ENCODE measurements around the gene ERH. TPM values are rescaled to one million over a fixed set of nuclear protein-coding genes. Genes with fewer than 3 reads are reported as not detected.
"Not testable (repeated sequence)": the region's sequence is repeated elsewhere in the genome, so short reads cannot be mapped to it uniquely, and the experiment has no call there.

The ERH gene
- 125 and 126 TPM in 2 replicates for total RNA-seq (2014; rRNA removed; shearing (Covaris generic))

DNA sequence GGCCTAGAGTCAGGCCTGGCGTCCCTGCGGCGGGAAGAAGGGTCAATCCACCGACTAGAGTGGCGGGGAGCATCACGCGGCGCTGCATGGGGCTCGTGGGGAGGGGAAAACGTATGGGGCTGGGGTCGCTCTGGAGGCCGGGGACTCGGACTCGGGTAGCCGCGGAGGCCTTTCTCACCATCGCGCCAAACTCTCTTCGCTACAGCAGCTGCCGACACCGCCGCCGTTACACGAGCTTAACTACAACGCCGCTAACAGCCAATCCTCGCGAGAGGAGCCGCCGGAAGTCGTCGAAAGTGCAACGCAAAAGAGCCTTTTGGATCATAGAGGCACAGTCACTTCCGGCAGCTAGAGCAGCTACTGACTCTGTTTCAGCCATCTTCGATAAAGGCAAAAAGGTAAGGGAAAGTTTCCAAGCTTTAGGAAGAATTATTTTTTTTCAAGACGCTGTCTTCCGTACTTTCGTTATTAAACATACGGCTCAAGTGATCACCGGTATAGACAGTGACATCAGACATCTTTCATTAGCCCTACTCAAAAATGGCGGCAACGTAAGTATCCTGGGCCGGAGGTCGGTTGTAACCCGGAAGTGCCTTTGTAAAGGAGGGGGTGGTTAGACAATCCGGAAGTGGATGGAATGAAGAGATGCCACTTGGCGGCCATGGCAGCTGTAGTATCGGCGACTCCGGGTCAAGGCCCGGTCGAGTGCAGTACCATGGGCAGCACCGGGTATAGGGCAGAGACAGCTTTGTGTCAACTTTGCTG is at the start of gene ERH, which contains the start of gene SLC39A9:
Gene ERH (minus strand): TSS at position 247 of the 765 bp plus-strand sequence. CDS start 66 bp downstream, at position 181.
Gene SLC39A9 (plus strand): TSS at position 640 of the 765 bp plus-strand sequence. CDS start 678 bp downstream, outside the sequence.
- peak; percentile 95 for DNase-seq (ENCODE audit: low read depth)

DNA sequence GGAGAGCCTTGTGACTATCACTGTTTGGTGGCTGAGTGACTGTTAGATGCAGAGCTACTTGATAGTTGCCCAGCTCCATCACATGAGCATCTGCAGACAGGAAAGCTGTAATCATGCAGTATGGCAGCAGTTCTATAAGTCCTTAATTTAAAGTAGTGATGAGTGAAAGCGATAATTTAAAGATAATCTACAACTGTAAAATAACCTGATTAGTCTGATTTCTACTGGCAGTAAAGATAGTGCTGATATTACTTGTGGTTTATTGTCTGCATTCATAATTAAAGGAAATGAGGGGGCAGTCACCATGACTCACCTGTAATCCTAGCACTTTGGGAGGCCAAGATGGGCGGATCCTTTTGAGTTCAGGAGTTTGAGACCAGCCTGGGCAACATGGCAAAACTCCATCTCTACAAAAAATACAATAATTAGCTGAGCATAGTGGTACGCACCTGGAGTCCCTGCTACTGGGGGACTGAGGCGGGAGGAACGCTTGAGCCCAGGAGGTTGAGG is 45.3 kb upstream of the ERH start:
- DNase-seq (ENCODE audit: low read depth): no peak

DNA sequence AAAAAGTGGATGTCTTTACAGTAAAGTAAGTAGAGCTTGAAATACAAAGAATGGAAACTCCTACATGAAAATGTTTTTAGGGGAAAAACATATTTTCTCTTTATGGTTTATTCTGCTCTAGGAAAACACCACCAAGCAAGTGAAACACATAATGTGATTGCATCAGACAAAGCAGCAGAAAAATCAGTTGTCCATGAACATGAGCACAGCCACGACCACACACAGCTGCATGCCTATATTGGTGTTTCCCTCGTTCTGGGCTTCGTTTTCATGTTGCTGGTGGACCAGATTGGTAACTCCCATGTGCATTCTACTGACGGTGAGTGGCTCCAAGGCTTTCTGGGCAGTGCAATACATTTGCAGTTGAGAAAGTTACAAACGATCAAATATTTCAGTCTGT is 43.8 kb upstream of the ERH start:
- no peak for DNase-seq (ENCODE audit: low read depth)

DNA sequence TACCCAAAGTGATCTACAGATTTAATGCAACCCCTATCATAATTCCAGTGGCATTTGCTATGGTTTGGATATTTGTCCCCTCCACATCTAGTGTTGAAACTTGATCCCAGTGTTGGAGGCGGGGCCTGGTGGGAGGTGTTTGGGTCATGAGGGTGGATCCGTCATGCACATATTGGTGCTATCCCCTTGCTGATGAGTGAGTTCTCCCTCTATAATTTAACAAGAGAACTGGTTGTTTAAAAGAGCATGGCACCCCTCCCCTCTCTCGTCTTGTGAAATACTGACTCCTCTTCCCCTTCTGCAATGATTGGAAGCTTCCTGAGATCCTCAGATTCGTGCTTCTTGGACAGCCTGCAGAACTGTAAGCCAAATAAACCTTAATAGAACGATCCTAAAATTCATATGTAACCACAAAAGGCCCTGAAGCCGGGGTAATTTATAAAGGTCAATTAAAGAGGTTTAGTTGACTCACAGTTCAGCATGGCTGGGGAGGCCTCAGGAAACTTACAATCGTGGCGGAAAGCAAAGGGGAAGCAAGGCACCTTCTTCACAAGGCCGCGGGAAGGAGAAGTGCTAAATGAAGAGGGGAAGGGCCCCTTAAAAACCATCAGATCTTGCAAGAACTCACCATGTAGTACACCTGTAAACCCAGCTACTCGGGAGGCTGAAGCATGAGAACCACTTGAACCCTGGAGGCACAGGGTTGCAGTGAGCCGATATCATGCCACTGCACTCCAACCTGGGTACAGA is 41.6 kb upstream of the ERH start:
- no peak for DNase-seq (ENCODE audit: low read depth)

DNA sequence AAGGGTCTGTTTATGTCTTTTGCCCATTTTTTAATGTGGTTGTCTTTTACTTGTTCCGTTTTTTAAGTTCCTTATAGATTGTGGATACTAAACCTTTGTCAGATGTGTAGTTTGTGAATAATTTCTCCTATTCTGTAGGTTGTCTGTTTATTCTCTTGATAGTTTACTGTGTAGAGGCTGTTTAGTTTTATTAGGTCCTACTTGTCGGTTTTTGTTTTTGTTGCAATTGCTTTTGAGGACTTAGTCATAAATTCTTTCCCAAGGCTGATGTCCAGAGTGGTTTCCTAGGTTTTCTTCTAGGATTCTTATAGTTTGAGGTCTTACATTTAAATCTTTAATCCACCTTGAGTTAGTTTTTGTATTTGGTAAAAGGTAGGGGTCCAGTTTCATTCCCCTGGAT is 34.3 kb upstream of the ERH start:
- no peak for DNase-seq (ENCODE audit: low read depth)

DNA sequence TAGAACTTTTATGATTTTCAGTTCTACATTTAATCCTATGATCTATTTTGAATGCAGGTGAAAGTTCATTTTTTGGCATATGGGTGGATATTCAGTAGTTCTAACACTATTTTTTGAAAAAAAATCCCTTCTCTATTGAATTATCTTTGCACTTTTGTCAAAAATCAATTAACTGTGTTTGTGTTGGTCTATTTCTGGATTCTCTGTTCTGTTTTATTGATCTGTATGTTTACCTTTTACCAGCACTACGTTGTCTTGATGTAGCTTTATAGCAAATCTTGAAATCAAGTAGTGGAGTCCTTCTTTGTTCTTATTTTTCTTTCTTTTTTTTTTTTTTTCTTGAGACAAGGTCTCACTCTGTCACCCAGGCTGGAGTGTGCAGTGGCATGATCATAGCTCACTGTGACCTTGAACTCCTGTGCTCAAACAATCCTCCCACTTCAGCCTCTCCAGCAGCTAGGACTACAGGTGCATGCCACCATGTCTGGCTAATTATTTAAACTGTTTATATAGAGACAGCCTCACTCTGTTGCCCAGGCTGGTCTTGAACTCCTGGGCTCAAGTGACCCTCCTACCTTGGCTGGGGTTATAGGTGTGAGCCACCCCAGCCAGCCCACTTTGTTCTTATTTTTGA is 32.3 kb upstream of the ERH start:
- DNase-seq (ENCODE audit: low read depth): no peak

DNA sequence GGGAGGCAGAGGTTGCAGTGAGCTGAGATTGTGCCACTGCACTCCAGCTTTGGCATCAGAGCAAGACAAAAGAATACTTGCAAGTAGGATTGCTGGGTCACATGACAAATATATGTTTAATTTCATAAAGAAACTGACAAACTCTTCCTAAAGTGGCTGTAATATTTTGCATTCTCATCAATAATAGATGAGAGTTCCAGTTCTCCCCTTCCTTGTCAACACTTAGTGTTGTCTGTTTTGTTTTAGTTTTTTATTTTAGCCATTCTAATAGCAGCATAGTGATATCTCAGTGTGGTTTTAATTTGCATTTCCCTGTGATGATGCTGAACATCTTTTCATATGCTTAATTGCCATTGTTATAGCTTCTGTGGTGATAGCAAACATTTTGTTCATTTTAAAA is 31.5 kb upstream of the ERH start:
- no peak for DNase-seq (ENCODE audit: low read depth)

DNA sequence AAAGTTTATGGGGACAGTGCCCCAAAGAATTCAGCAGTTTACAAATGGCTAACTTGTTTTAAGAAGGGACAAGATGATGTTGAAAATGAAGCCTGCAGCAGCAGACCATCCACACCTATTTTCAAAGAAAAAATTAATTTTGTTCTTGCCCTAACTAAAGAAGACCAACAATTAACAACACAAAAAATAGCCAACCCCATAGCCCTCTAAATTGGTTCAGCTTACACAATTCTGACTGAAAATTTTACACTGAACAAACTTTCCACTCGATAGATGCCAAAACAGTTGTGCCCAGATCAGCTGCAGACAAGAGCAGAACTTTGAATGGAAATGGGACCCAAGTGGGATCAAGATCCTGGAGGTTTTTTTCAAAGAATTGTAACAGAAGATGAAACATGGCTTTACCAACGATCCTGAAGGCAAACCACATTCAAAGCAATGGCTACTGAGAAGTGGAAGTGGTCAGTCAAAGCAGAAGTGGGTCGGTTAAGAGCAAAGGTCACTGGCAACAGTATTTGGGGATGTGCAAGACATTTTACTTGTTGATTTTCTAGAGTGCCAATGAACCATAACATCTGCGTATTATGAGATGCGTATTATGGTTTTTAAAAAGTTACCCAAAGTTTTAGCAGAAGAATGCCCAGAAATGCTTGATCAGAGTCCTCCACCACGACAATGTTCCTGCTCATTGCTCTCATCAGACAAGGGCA is 30.3 kb upstream of the ERH start:
- DNase-seq (ENCODE audit: low read depth): no peak

DNA sequence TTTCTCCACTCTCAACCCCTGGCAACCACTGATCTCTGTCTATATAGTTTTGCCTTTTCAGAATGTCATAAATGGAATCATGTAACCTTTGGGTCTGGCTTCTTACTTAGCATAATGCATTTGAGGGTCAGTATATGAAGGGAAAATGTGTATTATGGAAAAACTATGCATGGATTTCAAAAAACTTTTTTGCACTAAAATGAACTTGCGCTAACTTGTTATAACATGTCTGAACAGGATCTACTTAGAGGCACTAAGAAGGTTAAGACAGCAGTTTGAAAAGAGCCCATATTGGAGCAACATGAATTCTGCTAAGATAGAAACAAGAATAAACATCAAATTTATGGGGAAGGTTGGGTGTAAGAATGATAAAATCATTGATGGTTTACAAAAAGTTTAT is 29.5 kb upstream of the ERH start:
- DNase-seq (ENCODE audit: low read depth): no peak

DNA sequence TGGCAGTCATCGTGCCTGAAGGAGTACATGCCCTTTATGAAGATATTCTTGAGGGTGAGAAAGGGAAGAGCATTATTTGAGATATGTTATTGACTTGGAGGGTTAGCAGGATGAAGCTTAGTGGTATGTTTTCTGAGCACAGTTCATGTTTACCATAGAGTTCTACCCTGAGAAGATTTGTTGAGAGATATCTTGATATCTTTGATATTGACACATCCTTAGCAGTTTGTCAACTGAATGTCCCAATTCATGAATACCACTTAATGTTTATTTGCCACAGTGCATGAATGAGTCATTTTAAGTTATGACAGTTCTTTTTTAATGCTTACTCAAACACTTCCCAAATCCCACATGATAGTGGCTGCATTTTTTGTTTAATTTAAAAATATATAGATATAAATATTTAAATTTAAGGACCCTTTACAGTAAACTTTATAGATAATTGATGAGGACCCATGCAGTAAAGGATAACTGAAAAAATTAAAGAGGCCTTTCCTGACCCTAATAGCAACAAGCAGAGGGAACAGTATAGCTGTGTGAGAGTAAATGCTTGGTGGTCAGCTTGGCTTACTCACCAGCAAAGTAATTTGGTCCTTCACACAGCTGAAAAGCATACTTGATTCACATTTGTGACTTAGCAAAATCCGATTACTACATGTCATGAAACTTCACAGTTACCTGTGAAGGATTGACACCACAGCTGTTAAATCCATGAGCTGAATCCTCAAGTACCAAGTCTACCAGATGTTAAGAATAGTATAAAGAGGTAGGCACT is 26.2 kb upstream of the ERH start:
- DNase-seq (ENCODE audit: low read depth): no peak

DNA sequence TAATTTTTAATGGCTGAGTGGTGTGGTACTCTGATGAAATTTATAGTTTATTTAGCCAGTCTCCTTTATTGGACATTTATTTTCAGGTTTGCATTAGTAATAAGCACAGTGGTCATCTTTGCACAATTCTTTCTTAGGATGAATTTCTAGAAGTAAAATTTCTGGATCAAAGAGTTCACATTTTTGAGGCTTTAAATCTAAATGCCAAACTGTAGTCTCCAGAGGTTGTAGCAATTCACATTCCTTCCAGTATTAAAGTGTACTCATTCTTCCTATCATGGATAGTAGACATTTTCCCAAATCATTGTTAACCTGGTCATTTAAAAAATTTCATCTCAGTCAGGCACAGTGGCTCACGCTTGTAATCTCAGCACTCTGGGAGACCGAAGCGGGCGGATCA is 25.2 kb upstream of the ERH start:
- DNase-seq (ENCODE audit: low read depth): no peak

DNA sequence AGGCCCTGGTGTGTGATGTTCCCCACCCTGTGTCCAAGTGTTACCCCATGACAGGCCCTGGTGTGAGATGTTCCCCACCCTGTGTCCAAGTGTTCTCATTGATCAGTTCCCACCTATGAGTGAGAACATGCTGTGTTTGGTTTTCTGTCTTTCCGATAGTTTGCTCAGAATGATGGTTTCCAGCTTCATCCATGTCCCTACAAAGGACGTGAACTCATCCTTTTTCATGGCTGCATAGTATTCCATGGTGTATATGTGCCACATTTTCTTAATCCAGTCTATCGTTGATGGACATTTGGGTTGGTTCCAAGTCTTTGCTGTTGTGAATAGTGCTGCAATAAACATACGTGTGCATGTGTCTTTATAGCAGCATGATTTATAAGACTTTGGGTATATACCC is 18.0 kb upstream of the ERH start:
- DNase-seq (ENCODE audit: low read depth): not testable (repeated sequence)

DNA sequence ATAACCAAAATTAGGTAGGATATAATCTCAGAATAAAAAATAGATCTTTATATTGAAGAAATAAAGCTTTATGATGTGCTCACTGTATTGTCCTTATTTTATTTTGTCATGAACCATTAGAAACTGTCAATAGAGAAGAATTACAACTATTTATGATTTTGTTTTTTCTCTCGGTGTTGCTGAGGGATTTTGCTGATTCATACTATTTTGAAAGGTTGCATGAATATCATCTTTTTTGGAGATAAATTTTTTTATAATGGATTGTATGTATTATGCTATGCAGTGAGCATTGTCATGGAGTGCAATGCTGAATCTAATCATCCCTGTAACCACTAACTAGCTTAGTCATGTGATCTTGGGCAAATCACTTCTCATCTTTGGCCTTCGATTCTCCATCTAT is 15.4 kb upstream of the ERH start:
- DNase-seq (ENCODE audit: low read depth): no peak

DNA sequence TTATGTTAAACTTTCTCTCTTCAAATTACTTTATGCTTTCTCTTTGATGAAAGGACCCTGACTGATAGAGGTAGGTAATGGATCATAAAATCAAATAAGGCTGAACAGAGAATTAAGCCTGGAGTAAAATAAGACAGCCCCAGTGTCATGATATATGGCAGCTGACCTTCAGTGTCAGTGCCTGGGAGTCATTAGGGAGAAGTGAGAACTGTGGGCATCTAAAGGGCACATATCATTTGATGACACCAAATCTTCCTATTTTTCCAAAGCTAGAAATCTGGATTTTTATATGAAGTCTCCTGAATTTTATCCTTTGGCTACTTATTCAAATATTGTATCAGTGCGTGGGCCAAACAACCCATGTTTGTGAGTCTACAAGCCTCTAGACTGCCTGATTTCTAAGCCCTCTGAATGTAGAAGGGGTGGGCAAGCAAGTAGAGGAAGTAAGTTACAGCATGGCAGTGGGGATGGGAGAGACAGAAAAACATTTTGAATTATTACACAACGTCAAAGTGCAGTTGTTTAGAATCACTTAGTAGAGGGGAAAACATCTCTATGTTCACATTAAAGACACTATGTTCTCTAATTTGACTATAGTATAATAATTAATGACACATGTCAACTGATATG is 10.3 kb upstream of the ERH start:
- DNase-seq (ENCODE audit: low read depth): no peak

DNA sequence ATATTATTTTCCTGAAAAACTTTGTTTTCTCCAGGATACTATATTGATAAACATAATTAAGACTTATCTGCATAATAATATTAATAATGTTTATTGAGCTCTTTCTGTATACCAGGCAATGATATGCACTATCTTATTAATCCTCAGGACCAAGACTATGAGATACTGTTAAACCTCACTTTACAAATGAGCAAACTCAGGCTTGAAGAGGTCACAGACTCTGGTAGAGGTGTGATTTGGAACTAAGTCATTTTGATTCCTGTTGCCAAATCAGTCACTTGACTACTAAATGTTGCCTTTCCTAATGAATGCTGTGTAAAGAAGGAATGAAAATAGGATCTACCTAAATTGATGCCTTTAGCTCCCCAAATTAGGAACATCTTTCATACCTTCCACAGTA is 7.7 kb upstream of the ERH start:
- DNase-seq (ENCODE audit: low read depth): no peak

DNA sequence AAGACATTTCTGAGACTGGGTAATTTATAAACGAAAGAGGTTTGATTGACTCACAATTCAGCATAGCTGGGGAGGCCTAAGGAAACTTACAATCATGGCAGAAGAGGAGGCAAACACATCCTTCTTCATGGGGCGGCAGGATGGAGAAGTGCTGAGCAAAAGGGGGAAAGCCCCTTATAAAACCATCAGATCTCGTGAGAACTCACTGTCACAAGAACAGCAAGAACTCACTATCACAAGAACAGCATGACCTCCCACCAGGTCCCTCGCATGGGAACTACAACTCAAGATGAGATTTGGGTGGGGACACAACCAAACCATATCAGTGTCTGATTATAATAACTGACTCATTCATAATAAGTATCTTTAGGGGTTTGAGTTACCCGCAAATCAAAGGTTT is 6.8 kb upstream of the ERH start:
- no peak for DNase-seq (ENCODE audit: low read depth)

DNA sequence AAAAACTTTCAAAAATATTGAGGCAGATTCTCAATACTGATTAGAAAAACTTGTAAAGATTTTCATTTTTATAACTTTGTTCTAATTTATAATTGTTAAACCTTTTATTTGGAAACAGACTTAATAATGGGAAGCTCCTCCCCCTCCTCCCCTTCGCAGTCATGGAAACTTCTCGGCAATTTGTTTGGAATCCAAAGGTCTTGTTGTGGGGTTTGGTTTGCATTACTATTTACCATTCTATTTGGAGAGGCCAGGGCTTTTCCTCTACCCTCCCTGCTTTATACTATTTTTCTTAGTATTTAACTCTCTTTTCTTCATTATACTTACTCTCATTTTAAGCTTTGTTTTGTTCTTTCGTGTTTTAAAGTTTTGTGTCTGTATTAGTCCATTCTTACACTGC is 6.4 kb upstream of the ERH start:
- DNase-seq (ENCODE audit: low read depth): no peak

DNA sequence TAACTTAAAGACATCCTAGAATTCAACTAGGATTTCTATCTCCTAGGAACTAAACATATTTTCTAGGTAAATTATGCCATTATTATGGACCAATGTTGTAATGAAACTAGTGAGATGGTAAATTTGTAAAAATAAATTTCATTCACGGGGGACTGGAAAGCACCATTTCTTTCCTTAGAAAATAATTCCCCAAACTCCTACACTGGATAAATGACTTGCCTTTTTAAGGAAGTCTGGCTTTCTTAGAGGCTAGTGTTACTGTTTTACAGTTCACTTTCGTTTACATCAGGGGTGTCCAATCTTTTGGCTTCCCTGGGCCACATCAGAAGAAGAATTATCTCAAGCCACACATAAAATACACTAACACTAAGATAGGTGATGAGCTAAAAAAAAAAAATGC is 3.7 kb upstream of the ERH start:
- no peak for DNase-seq (ENCODE audit: low read depth)

DNA sequence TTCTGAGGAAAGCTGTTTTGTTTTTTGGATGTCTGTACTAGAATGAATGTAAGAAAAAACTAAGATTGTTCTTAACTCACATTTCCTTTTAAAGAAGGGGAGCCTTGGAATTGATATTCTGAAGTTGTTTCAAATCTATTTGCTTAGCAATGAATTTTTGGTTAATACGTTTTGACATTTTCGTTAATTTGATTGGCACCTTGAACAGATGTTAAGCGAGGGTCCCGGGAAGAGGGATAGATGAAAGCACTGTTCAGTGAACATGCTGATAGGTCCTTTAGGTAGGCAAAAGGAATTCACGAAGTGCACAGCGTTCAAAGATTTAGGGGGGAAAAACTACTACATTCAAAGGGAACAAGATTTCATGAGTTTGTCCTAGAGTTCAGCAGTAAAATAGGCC is 2.1 kb upstream of the ERH start:
- DNase-seq (ENCODE audit: low read depth): no peak

DNA sequence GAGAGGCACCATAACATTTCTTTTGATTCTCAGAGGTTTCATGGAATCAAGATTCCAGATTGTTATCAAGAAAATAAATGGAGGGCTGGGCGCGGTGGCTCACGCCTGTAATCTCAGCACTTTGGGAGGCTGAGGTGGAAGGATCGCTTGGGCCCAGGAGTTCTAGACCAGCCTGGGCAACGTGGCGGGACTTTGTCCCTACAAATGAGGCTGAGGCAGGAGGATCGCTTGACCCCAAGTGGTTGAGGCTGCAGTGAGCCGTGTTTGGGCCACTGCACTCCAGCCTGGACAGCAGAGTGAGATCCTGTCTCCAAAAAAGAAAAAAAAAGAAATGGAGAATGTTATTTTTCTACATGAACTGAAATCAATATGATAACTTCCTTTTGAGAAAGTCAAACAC is 1.7 kb upstream of the ERH start:
- DNase-seq (ENCODE audit: low read depth): no peak

DNA sequence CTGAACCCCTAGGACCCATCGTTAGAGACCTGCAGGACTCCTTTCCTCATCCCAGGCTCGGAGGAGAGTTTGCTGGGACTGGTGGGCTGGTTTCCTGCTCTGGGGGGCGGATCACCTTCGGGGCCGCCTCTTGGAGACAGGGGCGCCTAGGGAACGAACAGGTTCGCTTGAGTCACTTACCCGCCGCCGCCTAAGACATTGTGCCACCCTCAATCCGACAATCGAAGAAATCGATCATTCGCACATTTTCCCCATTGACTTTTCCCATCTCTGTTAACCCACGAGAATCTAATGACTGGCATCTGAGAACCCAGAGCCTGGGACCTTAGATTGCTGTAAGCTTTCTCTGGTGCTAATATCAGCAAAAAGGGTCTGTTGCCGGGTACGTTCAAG is 715 bp upstream of the ERH start:
- no peak for DNase-seq (ENCODE audit: low read depth)

Data from RPMI7951 (cell line).